Esophagus squamous epithelium (tissue), 5 donors: ENCODE data around the gene CALHM6. TPM values are rescaled to one million over a fixed set of nuclear protein-coding genes. Genes with fewer than 3 reads are reported as not detected.

Experiments used
- DNase-seq: peaks from one replicate; lab custom pipeline; 2025; lab: John Stamatoyannopoulos, UW
- H3K27ac ChIP-seq, 4 donors: fragments of 200-600 bp; sonication (generic); one replicate each; pipeline ENCODE4 v1.5.1; 2016 to 2019; ENCODE audit warnings: mild to moderate bottlenecking in 1 of 4
- H3K27me3 ChIP-seq, 4 donors: fragments of 200-600 bp; sonication (generic); 1 replicate in 3 of 4; 2 replicates in 1 of 4; pipeline versions ENCODE4 v1.5.1 to v1.6.0; 2017 to 2021; ENCODE audit warnings: antibody characterized with exemption in 1 of 4
- H3K36me3 ChIP-seq, 3 donors: fragments of 200-600 bp; sonication (generic); one replicate each; pipeline ENCODE4 v1.5.1; 2016 to 2019
- H3K4me1 ChIP-seq, 3 donors: fragments of 200-600 bp; sonication (generic); one replicate each; pipeline ENCODE4 v1.5.1; 2017 to 2019
- H3K4me3 ChIP-seq, 4 donors: fragments of 200-600 bp; sonication (generic); 1 replicate in 3 of 4; 2 replicates in 1 of 4; pipeline ENCODE4 v1.5.1; 2016 to 2019; ENCODE audit warnings: mild to moderate bottlenecking in 2 of 4, moderate library complexity in 1 of 4
- H3K9me3 ChIP-seq, 3 donors: fragments of 200-600 bp; sonication (generic); one replicate each; pipeline ENCODE4 v1.5.1; 2016 to 2019
- CTCF ChIP-seq, 6 experiments: fragments of 450-650 bp in 4 of 6; fragments of 200-600 bp in 2 of 6; sonication (generic) in 2 of 6; IDR thresholded peaks; one replicate each; pipeline ENCODE4 v1.5.1; 2016 to 2019; ENCODE audit warnings: antibody characterized with exemption in 6 of 6, mild to moderate bottlenecking in 4 of 6, moderate library complexity in 4 of 6
- POLR2A ChIP-seq, 4 donors: fragments of 450-650 bp; IDR thresholded peaks; one replicate each; pipeline ENCODE4 v1.6.1; 2017; ENCODE audit warnings: antibody characterized with exemption in 4 of 4, mild to moderate bottlenecking in 4 of 4, moderate library complexity in 3 of 4
- WGBS, 2 donors: methylation state at CpG; one replicate each; pipeline ENCODE4 v1.1.5; 2018; 5-methylcytosine and 5-hydroxymethylcytosine counted together
- intact Hi-C: fragments of 100-400 bp; cut with DNase I; formaldehyde crosslinking; loops from one replicate; pipeline ENCODE4 v1.15.0; 2022
- total RNA-seq, 4 donors: library from RNA; depleted of rRNA; stranded (reverse); fragments of >200 nt; gene quantifications; one replicate each; pipeline ENCODE4 v1.1.0, GENCODE V29; 2016
- donor health status: DM: yes; HTN: yes; CAD: no.

The CALHM6 gene
- total RNA-seq, 4 donors from 2014 or later: 1.4 to 7.8 (median 3.6) TPM

GRCh38 chr6:116437656-116438055 lies 23.5 kb upstream of the CALHM6 start:
- no peaks in the 10 kb centered on the region for H3K27me3 ChIP-seq
- H3K36me3 ChIP-seq: peaks cover 0 to 41% (median 0%) of the 10 kb centered on the region in 3 donors
- no peak overlapping the region for H3K4me3 ChIP-seq
- no peaks in the 10 kb centered on the region for H3K4me1 ChIP-seq
- DNase-seq: no peak
- H3K27ac ChIP-seq: no peak overlapping the region
- intact Hi-C loops: no loop called here
- TF ChIP-seq CTCF (IDR thresholded peaks at IDR 0.05): no peak
- H3K9me3 ChIP-seq: no peaks in the 10 kb centered on the region

- intact Hi-C loops: no loop called here
- H3K4me1 ChIP-seq: no peaks in the 10 kb centered on the region
- H3K27ac ChIP-seq: no peak overlapping the region
- DNase-seq: no peak
- no peaks in the 10 kb centered on the region for H3K9me3 ChIP-seq
- peaks cover 0 to 29% (median 0%) of the 10 kb centered on the region in 3 donors for H3K36me3 ChIP-seq
- H3K27me3 ChIP-seq: no peaks in the 10 kb centered on the region
- no peak overlapping the region for H3K4me3 ChIP-seq
- WGBS, 2 donors: 51 to 69% methylated on average over 6 of the region's 6 CpGs
- TF ChIP-seq CTCF (IDR thresholded peaks at IDR 0.05) (no peak), POLR2A (IDR thresholded peaks at IDR 0.05) (no peak)
These were observed 22.4 kb upstream of the CALHM6 start for GRCh38 chr6:116438590-116439448.

- no peak for DNase-seq
- H3K27ac ChIP-seq: no peak overlapping the region
- no peaks in the 10 kb centered on the region for H3K9me3 ChIP-seq
- WGBS, 2 donors: 58 to 88% methylated on average over 1 of the region's 1 CpG
- intact Hi-C loops: no loop called here
- no peaks in the 10 kb centered on the region for H3K27me3 ChIP-seq
- H3K36me3 ChIP-seq: peaks cover 0 to 21% (median 0%) of the 10 kb centered on the region in 3 donors
- no peaks in the 10 kb centered on the region for H3K4me1 ChIP-seq
- no peak overlapping the region for H3K4me3 ChIP-seq
- TF ChIP-seq POLR2A (IDR thresholded peaks at IDR 0.05): no peak
These were observed 21.6 kb upstream of the CALHM6 start for GRCh38 chr6:116439522-116440051.

GRCh38 chr6:116443105-116443504 lies 18.1 kb upstream of the CALHM6 start:
- TF ChIP-seq CTCF (IDR thresholded peaks at IDR 0.05) (no peak), POLR2A (IDR thresholded peaks at IDR 0.05) (no peak)
- WGBS, 2 donors: 83 to 88% methylated on average over 2 of the region's 2 CpGs
- intact Hi-C loops: no loop called here

GRCh38 chr6:116444092-116444491 lies 17.1 kb upstream of the CALHM6 start:
- Histone ChIP-seq H3K4me3 (no peak overlapping the region), H3K27me3 (no peaks in the 10 kb centered on the region), H3K4me1 (no peaks in the 10 kb centered on the region), H3K9me3 (no peaks in the 10 kb centered on the region), H3K27ac (no peak overlapping the region), H3K36me3 (no peaks in the 10 kb centered on the region)
- DNase-seq: no peak
- 10 to 21% methylated on average over 3 of the region's 3 CpGs for WGBS, 2 donors
- intact Hi-C loops: no loop called here
- TF ChIP-seq CTCF (IDR thresholded peaks at IDR 0.05) (peak in 5 of 6 experiments; percentile 22 to 59 (median 40)), POLR2A (IDR thresholded peaks at IDR 0.05) (no peak)

More at GRCh38 chr6:116443105-116443504, 18.1 kb upstream of the CALHM6 start:
- Histone ChIP-seq H3K27me3 (no peaks in the 10 kb centered on the region), H3K9me3 (no peaks in the 10 kb centered on the region), H3K27ac (no peak overlapping the region), H3K36me3 (no peaks in the 10 kb centered on the region), H3K4me3 (no peak overlapping the region), H3K4me1 (no peaks in the 10 kb centered on the region)
- no peak for DNase-seq
